ENCODE results near the gene STK35. TPM values are rescaled to one million over a fixed set of nuclear protein-coding genes. Genes with fewer than 3 reads are reported as not detected.

Gene STK35
- total RNA-seq, 4 donors from 2014 or later = 24.3 to 39.6 (median 36.3) TPM

DNA sequence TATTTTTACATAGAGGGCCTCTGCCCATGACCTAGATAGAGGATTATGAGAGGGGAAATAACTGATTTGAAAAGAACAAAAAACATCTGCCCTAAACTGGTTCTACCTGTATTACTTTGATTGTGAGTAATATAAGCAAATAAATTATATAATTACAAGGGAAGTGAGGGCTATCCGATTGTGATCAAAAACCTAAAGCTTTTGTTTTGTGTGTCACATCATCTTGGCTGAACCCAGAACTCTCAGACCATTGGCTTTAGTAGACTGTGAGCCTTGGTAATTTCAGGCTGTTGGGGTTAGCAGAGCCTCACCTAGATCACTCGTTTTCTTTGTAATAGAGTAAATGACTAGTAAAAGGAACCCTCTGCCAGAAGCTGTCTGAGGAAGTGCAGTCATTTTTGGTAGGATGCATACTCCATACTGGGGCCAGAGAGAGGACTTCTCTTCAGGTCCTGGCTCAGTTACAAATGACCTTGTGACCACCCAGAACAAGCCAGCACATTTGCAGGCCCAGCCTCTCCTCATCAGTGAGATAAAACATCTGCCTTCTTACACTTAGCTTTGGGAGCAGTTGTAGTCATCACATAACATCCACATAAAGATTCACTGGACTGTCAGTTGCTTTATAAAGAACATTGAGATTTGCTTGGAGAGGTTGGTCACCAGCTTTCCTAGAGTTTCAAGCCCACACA lies 13.5 kb downstream of the STK35 start:
- no peak for TF ChIP-seq POLR2A (IDR thresholded peaks at IDR 0.05)
- TF ChIP-seq, protein P1, sequence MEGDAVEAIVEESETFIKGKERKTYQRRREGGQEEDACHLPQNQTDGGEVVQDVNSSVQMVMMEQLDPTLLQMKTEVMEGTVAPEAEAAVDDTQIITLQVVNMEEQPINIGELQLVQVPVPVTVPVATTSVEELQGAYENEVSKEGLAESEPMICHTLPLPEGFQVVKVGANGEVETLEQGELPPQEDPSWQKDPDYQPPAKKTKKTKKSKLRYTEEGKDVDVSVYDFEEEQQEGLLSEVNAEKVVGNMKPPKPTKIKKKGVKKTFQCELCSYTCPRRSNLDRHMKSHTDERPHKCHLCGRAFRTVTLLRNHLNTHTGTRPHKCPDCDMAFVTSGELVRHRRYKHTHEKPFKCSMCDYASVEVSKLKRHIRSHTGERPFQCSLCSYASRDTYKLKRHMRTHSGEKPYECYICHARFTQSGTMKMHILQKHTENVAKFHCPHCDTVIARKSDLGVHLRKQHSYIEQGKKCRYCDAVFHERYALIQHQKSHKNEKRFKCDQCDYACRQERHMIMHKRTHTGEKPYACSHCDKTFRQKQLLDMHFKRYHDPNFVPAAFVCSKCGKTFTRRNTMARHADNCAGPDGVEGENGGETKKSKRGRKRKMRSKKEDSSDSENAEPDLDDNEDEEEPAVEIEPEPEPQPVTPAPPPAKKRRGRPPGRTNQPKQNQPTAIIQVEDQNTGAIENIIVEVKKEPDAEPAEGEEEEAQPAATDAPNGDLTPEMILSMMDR (IDR thresholded peaks at IDR 0.05) = no peak
- Histone ChIP-seq H3K27me3 (no peaks in the 10 kb centered on the region), H3K9me3 (no peaks in the 10 kb centered on the region), H3K4me1 (peaks cover 0 to 30% (median 0%) of the 10 kb centered on the region in 4 donors), H3K4me3 (no peak overlapping the region), H3K27ac (peak overlapping the region in 3 of 4 donors; percentile 1 to 63 (median 15)), H3K36me3 (peaks cover 0 to 20% (median 0%) of the 10 kb centered on the region in 3 donors)
- DNase-seq = no peak

GRCh38 chr20:2116170-2116940 lies 14.7 kb downstream of the STK35 start:
- TF ChIP-seq POLR2A (IDR thresholded peaks at IDR 0.05) = no peak
- TF ChIP-seq, protein P1 (IDR thresholded peaks at IDR 0.05) = no peak
- H3K27ac ChIP-seq = no peak overlapping the region

DNA sequence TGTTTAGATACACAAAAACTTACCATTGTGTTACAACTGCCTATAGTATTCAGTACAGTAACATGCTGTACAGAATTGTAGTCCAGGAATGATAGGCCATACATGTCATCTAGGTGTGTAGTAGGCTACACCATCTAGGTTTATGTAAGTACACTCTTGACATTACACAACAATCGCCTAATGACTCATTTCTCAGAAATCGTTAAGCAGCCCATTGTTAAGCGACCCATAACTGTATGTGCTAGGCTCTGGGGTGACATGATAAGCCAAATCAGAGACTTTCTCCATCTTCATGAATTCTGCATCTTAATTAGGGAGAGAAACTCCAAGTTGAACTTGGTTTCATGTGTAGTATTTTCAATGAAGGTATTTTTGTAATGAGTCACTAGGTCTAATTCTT lies 17.2 kb downstream of the STK35 start:
- no peak for TF ChIP-seq POLR2A (IDR thresholded peaks at IDR 0.05)
- TF ChIP-seq, protein P1 (IDR thresholded peaks at IDR 0.05) = no peak
- Histone ChIP-seq H3K4me1 (peaks cover 0 to 23% (median 0%) of the 10 kb centered on the region in 4 donors), H3K27ac (no peak overlapping the region)

More at GRCh38 chr20:2116170-2116940, 14.7 kb downstream of the STK35 start:
- H3K4me3 ChIP-seq = no peak overlapping the region
- peaks cover 0 to 30% (median 0%) of the 10 kb centered on the region in 4 donors for H3K4me1 ChIP-seq
- H3K9me3 ChIP-seq = no peaks in the 10 kb centered on the region
- H3K36me3 ChIP-seq = peaks cover 0 to 20% (median 0%) of the 10 kb centered on the region in 3 donors
- no peaks in the 10 kb centered on the region for H3K27me3 ChIP-seq
- no peak for DNase-seq

GRCh38 chr20:2122936-2123335 lies 21.3 kb downstream of the STK35 start:
- Histone ChIP-seq H3K4me1 (no peaks in the 10 kb centered on the region), H3K27ac (peak overlapping the region in 1 of 4 donors; percentile 9), H3K27me3 (no peaks in the 10 kb centered on the region), H3K9me3 (no peaks in the 10 kb centered on the region), H3K4me3 (no peak overlapping the region), H3K36me3 (peaks cover 0 to 7% (median 0%) of the 10 kb centered on the region in 3 donors)
- TF ChIP-seq, protein P1 (IDR thresholded peaks at IDR 0.05) = no peak
- no peak for TF ChIP-seq POLR2A (IDR thresholded peaks at IDR 0.05)
- peak in 1 of 3 donors; percentile 45 for DNase-seq

More for the DNA sequence above, 17.2 kb downstream of the STK35 start:
- Histone ChIP-seq H3K27me3 (no peaks in the 10 kb centered on the region), H3K4me3 (no peak overlapping the region), H3K9me3 (no peaks in the 10 kb centered on the region), H3K36me3 (peaks cover 0 to 20% (median 0%) of the 10 kb centered on the region in 3 donors)
- no peak for DNase-seq

DNA sequence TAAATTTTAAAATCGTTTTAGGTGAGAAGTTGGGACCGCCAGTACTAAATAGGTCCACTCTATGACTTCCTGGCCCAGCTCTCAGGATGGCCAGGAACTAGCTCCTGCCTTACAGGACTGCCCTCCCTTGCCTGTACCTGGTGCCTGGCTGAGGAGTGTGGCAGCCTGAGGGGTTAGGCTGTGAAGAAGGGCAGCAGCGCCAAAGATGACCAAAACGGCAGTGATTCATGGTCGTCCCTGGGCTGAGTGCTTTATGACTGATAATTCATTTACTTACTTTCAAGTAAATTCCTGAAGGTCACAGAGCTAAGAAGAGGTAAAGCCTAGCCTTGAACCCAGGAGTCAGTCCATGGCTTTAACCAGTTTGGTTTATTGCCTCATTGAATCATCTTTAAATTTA lies 22.1 kb downstream of the STK35 start:
- no peaks in the 10 kb centered on the region for H3K4me1 ChIP-seq
- DNase-seq = no peak
- H3K36me3 ChIP-seq = peaks cover 0 to 5% (median 0%) of the 10 kb centered on the region in 3 donors
- no peaks in the 10 kb centered on the region for H3K27me3 ChIP-seq
- TF ChIP-seq POLR2A (IDR thresholded peaks at IDR 0.05) = no peak
- TF ChIP-seq, protein P1 (IDR thresholded peaks at IDR 0.05) = no peak
- H3K9me3 ChIP-seq = no peaks in the 10 kb centered on the region
- no peak overlapping the region for H3K4me3 ChIP-seq
- H3K27ac ChIP-seq = peak overlapping the region in 1 of 4 donors; percentile 9

Measured in Peyer's patch (tissue), 4 donors.